ENCODE data around the gene SVBP. TPM values are rescaled to one million over a fixed set of nuclear protein-coding genes. Genes with fewer than 3 reads are reported as not detected.

Gene SVBP
- total RNA-seq, 4 donors from 2014 or later, result 6.8 to 21.8 (median 13.9) TPM

DNA sequence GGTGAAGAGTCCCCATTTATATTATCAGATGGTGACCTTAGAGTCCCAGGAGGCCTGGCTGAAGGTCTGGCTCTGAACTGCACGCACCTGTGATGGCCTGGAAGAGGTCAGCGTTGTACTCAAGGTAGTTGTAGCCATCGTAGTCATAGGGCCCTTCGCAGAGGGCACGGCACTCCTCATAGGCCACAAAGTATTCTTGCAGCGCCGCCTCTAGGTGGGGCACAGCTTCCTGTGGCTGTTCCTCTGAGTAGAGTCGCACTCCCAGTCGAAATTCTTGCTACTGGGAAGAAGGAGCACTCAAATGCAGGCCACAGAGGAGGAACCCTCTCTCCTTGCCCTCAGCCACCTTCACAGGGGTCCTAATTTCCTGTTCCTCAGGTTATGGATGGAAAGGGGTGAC lies 58.1 kb downstream of the SVBP start:
- TF ChIP-seq POLR2AphosphoS5 (IDR thresholded peaks at IDR 0.05) (no peak), EP300 (IDR thresholded peaks at IDR 0.05) (no peak), POLR2A (IDR thresholded peaks at IDR 0.05) (no peak)
- TF ChIP-seq, protein P1, sequence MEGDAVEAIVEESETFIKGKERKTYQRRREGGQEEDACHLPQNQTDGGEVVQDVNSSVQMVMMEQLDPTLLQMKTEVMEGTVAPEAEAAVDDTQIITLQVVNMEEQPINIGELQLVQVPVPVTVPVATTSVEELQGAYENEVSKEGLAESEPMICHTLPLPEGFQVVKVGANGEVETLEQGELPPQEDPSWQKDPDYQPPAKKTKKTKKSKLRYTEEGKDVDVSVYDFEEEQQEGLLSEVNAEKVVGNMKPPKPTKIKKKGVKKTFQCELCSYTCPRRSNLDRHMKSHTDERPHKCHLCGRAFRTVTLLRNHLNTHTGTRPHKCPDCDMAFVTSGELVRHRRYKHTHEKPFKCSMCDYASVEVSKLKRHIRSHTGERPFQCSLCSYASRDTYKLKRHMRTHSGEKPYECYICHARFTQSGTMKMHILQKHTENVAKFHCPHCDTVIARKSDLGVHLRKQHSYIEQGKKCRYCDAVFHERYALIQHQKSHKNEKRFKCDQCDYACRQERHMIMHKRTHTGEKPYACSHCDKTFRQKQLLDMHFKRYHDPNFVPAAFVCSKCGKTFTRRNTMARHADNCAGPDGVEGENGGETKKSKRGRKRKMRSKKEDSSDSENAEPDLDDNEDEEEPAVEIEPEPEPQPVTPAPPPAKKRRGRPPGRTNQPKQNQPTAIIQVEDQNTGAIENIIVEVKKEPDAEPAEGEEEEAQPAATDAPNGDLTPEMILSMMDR (IDR thresholded peaks at IDR 0.05), result no peak
- peaks cover 49% of the 10 kb centered on the region for H3K36me3 ChIP-seq
- no peak overlapping the region for H3K4me3 ChIP-seq
- peak in 1 of 2 donors; percentile 40 for DNase-seq (ENCODE audit: low spot score in 2 of 2)
- H3K27ac ChIP-seq, result no peak overlapping the region
- peaks cover 9% of the 10 kb centered on the region for H3K4me1 ChIP-seq
- no peaks in the 10 kb centered on the region for H3K27me3 ChIP-seq
- no peaks in the 10 kb centered on the region for H3K9me3 ChIP-seq
- WGBS, result 75% methylated on average over 9 of the region's 9 CpGs

DNA sequence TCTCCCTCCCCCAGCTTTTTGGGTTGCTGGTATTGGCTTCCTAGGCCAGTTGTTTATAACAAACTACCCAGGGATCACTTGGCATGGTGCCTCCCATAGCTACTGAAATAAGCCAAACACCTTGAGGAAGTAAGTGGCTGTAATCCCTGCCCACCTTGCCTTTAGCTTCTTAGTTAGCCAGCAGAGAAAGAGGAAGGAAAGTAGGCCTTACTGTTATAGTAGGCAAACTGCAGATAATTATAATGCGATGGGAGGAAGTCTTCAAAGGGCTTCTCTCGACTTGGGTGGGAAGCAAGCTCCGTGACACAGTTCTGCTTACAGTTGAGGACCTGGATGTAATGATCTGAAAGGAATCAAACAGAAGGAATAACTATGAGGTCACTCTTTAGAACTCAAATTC lies 58.6 kb downstream of the SVBP start:
- H3K4me3 ChIP-seq, result no peak overlapping the region
- H3K36me3 ChIP-seq, result peaks cover 54% of the 10 kb centered on the region
- H3K27me3 ChIP-seq, result no peaks in the 10 kb centered on the region
- DNase-seq (ENCODE audit: low spot score in 2 of 2), result peak in 1 of 2 donors; percentile 18
- peaks cover 7% of the 10 kb centered on the region for H3K4me1 ChIP-seq
- WGBS, result 72% methylated on average over 3 of the region's 3 CpGs
- H3K9me3 ChIP-seq, result no peaks in the 10 kb centered on the region
- no peak overlapping the region for H3K27ac ChIP-seq
- TF ChIP-seq, protein P1 (IDR thresholded peaks at IDR 0.05), result no peak
- TF ChIP-seq EP300 (IDR thresholded peaks at IDR 0.05) (no peak), POLR2A (IDR thresholded peaks at IDR 0.05) (no peak), POLR2AphosphoS5 (IDR thresholded peaks at IDR 0.05) (no peak)

DNA sequence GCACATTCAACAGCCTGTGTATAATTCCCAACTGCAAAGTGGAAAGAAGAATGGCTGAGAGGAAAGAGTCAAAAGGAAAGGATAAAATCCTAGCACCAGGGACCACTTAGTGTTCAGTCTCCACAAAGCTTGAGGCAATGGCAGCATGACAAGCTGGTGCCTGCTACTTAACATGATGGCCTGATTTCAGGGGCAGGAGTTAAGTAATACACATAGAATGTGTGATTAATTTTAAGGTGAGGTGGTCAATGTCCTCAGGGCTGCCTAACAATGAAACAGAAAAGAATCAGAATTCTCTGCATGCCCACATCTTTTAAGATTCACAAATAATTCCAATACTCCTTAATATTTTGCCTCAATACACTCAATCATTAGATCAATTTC lies 59.3 kb downstream of the SVBP start:
- H3K27me3 ChIP-seq, result no peaks in the 10 kb centered on the region
- no peaks in the 10 kb centered on the region for H3K9me3 ChIP-seq
- no peak overlapping the region for H3K27ac ChIP-seq
- H3K4me3 ChIP-seq, result no peak overlapping the region
- no peak for TF ChIP-seq POLR2A (IDR thresholded peaks at IDR 0.05)
- TF ChIP-seq, protein P1 (IDR thresholded peaks at IDR 0.05), result no peak
- TF ChIP-seq POLR2AphosphoS5 (IDR thresholded peaks at IDR 0.05), result no peak
- no peak for TF ChIP-seq EP300 (IDR thresholded peaks at IDR 0.05)
- peak in 1 of 2 donors; percentile 5 for DNase-seq (ENCODE audit: low spot score in 2 of 2)
- peaks cover 7% of the 10 kb centered on the region for H3K4me1 ChIP-seq
- peaks cover 61% of the 10 kb centered on the region for H3K36me3 ChIP-seq

Other genes starting within 250 kb of the SVBP start
- gene PPIH, start 159.0 kb downstream of the SVBP start, total RNA-seq, result 10 to 100 TPM; 28.6 to 34.4 (median 29.9) TPM
- gene YBX1, start 135.0 kb downstream of the SVBP start, total RNA-seq, result 100 to 1,000 TPM; 327 to 396 (median 357) TPM
- gene CLDN19, start 77.2 kb downstream of the SVBP start, total RNA-seq, result under 1 TPM in 3 of 4 donors, not detected in 1; 0.38 to 0.98 (median 0.44) TPM
- gene P3H1, start 50.4 kb downstream of the SVBP start, total RNA-seq, result 10 to 100 TPM; 12.5 to 19.8 (median 16.1) TPM
- 1 to 10 TPM; 2.2 to 7.6 (median 3.1) TPM for gene C1orf50, start 50.1 kb downstream of the SVBP start, total RNA-seq
- gene TMEM269, start 32.4 kb downstream of the SVBP start, total RNA-seq, result under 1 TPM in 3 of 4 donors, not detected in 1; 0.11 to 0.17 (median 0.16) TPM
- gene ERMAP, start 275 bp downstream of the SVBP start, total RNA-seq, result 10 to 100 TPM in 3 of 4 donors, 1 to 10 TPM in 1; 8.9 to 26.2 (median 14.1) TPM
- 10 to 100 TPM in 3 of 4 donors, 1 to 10 TPM in 1; 6.5 to 15.4 (median 12.1) TPM for gene ZNF691, start 29.2 kb upstream of the SVBP start, total RNA-seq
- 1,000 to 10,000 TPM in 1 of 4 donors, 100 to 1,000 TPM in 3; 466 to 1,239 (median 686) TPM for gene SLC2A1, start 141.5 kb upstream of the SVBP start, total RNA-seq